Neural cell (in vitro differentiated cells): ENCODE data around the gene VPS37B. TPM values are rescaled to one million over a fixed set of nuclear protein-coding genes. Genes with fewer than 3 reads are reported as not detected.
A peak's percentile ranks its signal among the peaks of the same experiment; 100 is the strongest.

Source experiments
- H2AFZ ChIP-seq: fragments of 200-600, 300-800 bp; sonication (generic), shearing (Covaris generic); 2 replicates; pipeline ENCODE4 v1.6.0; 2014; ENCODE audit warnings: low read depth, mild to moderate bottlenecking, antibody characterized with exemption, low read length, moderate library complexity
- H3F3A ChIP-seq: fragments of 200-600 bp; shearing (Covaris generic); 2 replicates; pipeline ENCODE4 v1.6.1; 2016; ENCODE audit warnings: mild to moderate bottlenecking, moderate library complexity, mixed read lengths, antibody characterized with exemption, low read length; ENCODE audit not compliant: insufficient read depth, poor library complexity, severe bottlenecking
- H3K27ac ChIP-seq: fragments of 200-600, 300-800 bp; sonication (generic), shearing (Covaris generic); 2 replicates; pipeline ENCODE4 v1.5.1; 2014; ENCODE audit warnings: mild to moderate bottlenecking, low read length, moderate library complexity
- H3K27me3 ChIP-seq: fragments of 300-800, 200-600 bp; sonication (generic), shearing (Covaris generic); 2 replicates; pipeline ENCODE4 v1.6.0; 2014; ENCODE audit warnings: mild to moderate bottlenecking, low read depth, low read length, moderate library complexity; ENCODE audit not compliant: insufficient read depth
- H3K36me3 ChIP-seq: fragments of 300-800, 200-600 bp; sonication (generic), shearing (Covaris generic); 2 replicates; pipeline ENCODE4 v1.5.1; 2014; ENCODE audit warnings: mild to moderate bottlenecking, antibody characterized with exemption, low read length, moderate library complexity; ENCODE audit not compliant: insufficient read depth
- H3K4me2 ChIP-seq: fragments of 300-800, 200-600 bp; sonication (generic), shearing (Covaris generic); 2 replicates; pipeline ENCODE4 v1.6.0; 2014; ENCODE audit warnings: mild to moderate bottlenecking, low read length
- H3K4me3 ChIP-seq: fragments of 300-800, 200-600 bp; sonication (generic), shearing (Covaris generic); 2 replicates; pipeline ENCODE4 v1.5.1; 2014; ENCODE audit warnings: mild to moderate bottlenecking, low read length, moderate library complexity
- H3K79me2 ChIP-seq: fragments of 200-600 bp; shearing (Covaris generic); replicated peaks from 2 replicates; pipeline ENCODE4 v1.6.0; 2014; ENCODE audit warnings: mild to moderate bottlenecking, low read length, moderate library complexity; ENCODE audit not compliant: insufficient read depth
- H3K9ac ChIP-seq: fragments of 300-800, 200-600 bp; sonication (generic), shearing (Covaris generic); 2 replicates; pipeline ENCODE4 v1.6.1; 2016; ENCODE audit warnings: mild to moderate bottlenecking, low read length, mixed read lengths
- H3K9me2 ChIP-seq: fragments of 200-600 bp; shearing (Covaris generic); 2 replicates; pipeline ENCODE4 v1.6.1; 2016; ENCODE audit warnings: mild to moderate bottlenecking, low read length, mixed read lengths; ENCODE audit not compliant: insufficient read depth
- H3K9me3 ChIP-seq: fragments of 200-600, 300-800 bp; sonication (generic), shearing (Covaris generic); 2 replicates; pipeline ENCODE4 v1.6.1; 2016; ENCODE audit warnings: mild to moderate bottlenecking, mixed run types, low read length, moderate library complexity, mixed read lengths
- H4K20me1 ChIP-seq: fragments of 200-600 bp; shearing (Covaris generic); 2 replicates; pipeline ENCODE4 v1.6.1; 2016; ENCODE audit warnings: mild to moderate bottlenecking, mixed run types; ENCODE audit not compliant: insufficient read depth
- EP300 ChIP-seq: fragments of 450-650 bp; conservative IDR thresholded peaks from 2 replicates; pipeline ENCODE4 v1.6.1; 2014; ENCODE audit warnings: antibody characterized with exemption, mild to moderate bottlenecking, moderate library complexity; ENCODE audit not compliant: poor library complexity, severe bottlenecking
- EZH2 ChIP-seq: fragments of 200-600, 300-800 bp; shearing (Covaris generic), sonication (generic); IDR thresholded peaks from 2 replicates; pipeline ENCODE4 v1.6.1; 2014; ENCODE audit warnings: antibody characterized with exemption, low read length, borderline replicate concordance, mild to moderate bottlenecking; ENCODE audit not compliant: insufficient read depth, poor library complexity, severe bottlenecking
- MXI1 ChIP-seq: fragments of 450-650 bp; conservative IDR thresholded peaks from 2 replicates; pipeline ENCODE4 v1.6.1; 2014; ENCODE audit warnings: antibody characterized with exemption, mild to moderate bottlenecking; ENCODE audit not compliant: poor library complexity, severe bottlenecking
- POLR2AphosphoS5 ChIP-seq: IDR thresholded peaks from 2 replicates; pipeline ENCODE4 v1.6.1; 2012
- RAD21 ChIP-seq: fragments of 450-650 bp; conservative IDR thresholded peaks from 2 replicates; pipeline ENCODE4 v1.6.1; 2014; ENCODE audit warnings: antibody characterized with exemption, mild to moderate bottlenecking, moderate library complexity
- SMC3 ChIP-seq: fragments of 450-650 bp; conservative IDR thresholded peaks from 2 replicates; pipeline ENCODE4 v1.6.1; 2014; ENCODE audit warnings: antibody characterized with exemption, mild to moderate bottlenecking, moderate library complexity; ENCODE audit not compliant: poor library complexity
- TAF1 ChIP-seq: IDR thresholded peaks from 2 replicates; pipeline ENCODE4 v1.6.1; 2012; ENCODE audit warnings: low read depth
- polyA plus RNA-seq: library from polyadenylated mRNA; depleted of rRNA; stranded (reverse); fragments of >200 nt; gene quantifications from 2 replicates; pipeline ENCODE4 v1.2.3, GENCODE V29; 2014
- TF ChIP-seq, protein P1 (sequence below): IDR thresholded peaks from 2 replicates; pipeline ENCODE4 v1.6.1; 2012; ENCODE audit warnings: borderline replicate concordance
- TF ChIP-seq, protein P2 (sequence below): fragments of 450-650 bp; IDR thresholded peaks from 2 replicates; pipeline ENCODE4 v1.5.1; 2014; ENCODE audit warnings: antibody characterized with exemption, mild to moderate bottlenecking, moderate library complexity; ENCODE audit not compliant: poor library complexity, severe bottlenecking

VPS37B gene
- polyA plus RNA-seq, 1 donor from 2014 or later: 30.2 TPM

DNA sequence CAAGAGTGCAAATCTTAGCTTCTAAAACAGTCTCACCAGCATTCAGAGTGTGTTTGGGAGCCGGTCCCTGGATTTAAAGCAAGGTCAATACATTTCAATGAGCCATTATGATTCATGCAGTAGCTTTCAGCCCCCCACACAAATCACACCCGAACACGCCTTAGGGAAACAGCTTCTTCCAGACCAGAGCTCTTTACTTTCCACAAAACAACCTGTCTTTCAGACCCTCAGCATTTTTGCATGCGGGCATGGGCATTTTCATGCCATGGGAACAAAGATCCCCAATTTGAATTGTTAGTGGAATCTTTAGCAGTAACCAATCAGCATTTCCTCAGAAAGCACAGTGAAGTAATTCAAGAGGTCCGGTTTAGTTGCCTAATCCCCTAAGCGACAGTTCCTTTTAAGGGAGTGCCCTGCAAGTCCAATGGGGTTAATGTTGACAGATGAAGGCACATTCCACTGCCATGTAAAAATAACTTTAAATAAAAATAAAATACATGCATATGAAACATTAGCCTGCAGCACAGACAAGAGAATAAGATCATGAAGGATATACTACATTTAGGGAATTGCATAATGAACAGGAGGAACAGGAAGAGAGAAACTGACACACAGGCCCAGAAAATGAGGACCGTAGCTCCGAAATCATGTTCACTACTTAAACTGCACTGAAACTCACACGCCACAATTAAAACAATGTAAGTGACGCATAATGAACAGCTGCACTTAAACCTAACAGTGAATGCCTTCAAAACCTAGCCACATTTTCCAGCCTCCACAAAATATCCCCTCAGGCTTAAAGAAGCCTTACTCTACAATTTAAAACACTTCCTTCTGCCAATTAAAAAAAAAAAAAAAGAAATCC lies 4.0 kb downstream of the VPS37B start:
- H3F3A ChIP-seq: peaks cover 7% of the 10 kb centered on the region
- H3K27me3 ChIP-seq: no peaks in the 10 kb centered on the region
- peak overlapping the region; percentile 35 for H3K9ac ChIP-seq
- no peaks in the 10 kb centered on the region for H3K9me3 ChIP-seq
- H3K27ac ChIP-seq: peak overlapping the region; percentile 10
- peak overlapping the region; percentile 58 for H3K4me3 ChIP-seq
- peak overlapping the region; percentile 85 for H3K4me2 ChIP-seq
- no peaks in the 10 kb centered on the region for H3K36me3 ChIP-seq
- H2AFZ ChIP-seq: no peak overlapping the region
- H3K9me2 ChIP-seq: no peaks in the 10 kb centered on the region
- peaks cover 3% of the 10 kb centered on the region for H4K20me1 ChIP-seq
- peaks cover 77% of the 10 kb centered on the region for H3K79me2 ChIP-seq
- TF ChIP-seq POLR2AphosphoS5 (no peak), RAD21 (no peak), MXI1 (no peak), SMC3 (no peak), EZH2 (no peak), EP300 (no peak)
- TF ChIP-seq, protein P1, sequence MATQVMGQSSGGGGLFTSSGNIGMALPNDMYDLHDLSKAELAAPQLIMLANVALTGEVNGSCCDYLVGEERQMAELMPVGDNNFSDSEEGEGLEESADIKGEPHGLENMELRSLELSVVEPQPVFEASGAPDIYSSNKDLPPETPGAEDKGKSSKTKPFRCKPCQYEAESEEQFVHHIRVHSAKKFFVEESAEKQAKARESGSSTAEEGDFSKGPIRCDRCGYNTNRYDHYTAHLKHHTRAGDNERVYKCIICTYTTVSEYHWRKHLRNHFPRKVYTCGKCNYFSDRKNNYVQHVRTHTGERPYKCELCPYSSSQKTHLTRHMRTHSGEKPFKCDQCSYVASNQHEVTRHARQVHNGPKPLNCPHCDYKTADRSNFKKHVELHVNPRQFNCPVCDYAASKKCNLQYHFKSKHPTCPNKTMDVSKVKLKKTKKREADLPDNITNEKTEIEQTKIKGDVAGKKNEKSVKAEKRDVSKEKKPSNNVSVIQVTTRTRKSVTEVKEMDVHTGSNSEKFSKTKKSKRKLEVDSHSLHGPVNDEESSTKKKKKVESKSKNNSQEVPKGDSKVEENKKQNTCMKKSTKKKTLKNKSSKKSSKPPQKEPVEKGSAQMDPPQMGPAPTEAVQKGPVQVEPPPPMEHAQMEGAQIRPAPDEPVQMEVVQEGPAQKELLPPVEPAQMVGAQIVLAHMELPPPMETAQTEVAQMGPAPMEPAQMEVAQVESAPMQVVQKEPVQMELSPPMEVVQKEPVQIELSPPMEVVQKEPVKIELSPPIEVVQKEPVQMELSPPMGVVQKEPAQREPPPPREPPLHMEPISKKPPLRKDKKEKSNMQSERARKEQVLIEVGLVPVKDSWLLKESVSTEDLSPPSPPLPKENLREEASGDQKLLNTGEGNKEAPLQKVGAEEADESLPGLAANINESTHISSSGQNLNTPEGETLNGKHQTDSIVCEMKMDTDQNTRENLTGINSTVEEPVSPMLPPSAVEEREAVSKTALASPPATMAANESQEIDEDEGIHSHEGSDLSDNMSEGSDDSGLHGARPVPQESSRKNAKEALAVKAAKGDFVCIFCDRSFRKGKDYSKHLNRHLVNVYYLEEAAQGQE: no peak
- TF ChIP-seq, protein P2, sequence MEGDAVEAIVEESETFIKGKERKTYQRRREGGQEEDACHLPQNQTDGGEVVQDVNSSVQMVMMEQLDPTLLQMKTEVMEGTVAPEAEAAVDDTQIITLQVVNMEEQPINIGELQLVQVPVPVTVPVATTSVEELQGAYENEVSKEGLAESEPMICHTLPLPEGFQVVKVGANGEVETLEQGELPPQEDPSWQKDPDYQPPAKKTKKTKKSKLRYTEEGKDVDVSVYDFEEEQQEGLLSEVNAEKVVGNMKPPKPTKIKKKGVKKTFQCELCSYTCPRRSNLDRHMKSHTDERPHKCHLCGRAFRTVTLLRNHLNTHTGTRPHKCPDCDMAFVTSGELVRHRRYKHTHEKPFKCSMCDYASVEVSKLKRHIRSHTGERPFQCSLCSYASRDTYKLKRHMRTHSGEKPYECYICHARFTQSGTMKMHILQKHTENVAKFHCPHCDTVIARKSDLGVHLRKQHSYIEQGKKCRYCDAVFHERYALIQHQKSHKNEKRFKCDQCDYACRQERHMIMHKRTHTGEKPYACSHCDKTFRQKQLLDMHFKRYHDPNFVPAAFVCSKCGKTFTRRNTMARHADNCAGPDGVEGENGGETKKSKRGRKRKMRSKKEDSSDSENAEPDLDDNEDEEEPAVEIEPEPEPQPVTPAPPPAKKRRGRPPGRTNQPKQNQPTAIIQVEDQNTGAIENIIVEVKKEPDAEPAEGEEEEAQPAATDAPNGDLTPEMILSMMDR: no peak

DNA sequence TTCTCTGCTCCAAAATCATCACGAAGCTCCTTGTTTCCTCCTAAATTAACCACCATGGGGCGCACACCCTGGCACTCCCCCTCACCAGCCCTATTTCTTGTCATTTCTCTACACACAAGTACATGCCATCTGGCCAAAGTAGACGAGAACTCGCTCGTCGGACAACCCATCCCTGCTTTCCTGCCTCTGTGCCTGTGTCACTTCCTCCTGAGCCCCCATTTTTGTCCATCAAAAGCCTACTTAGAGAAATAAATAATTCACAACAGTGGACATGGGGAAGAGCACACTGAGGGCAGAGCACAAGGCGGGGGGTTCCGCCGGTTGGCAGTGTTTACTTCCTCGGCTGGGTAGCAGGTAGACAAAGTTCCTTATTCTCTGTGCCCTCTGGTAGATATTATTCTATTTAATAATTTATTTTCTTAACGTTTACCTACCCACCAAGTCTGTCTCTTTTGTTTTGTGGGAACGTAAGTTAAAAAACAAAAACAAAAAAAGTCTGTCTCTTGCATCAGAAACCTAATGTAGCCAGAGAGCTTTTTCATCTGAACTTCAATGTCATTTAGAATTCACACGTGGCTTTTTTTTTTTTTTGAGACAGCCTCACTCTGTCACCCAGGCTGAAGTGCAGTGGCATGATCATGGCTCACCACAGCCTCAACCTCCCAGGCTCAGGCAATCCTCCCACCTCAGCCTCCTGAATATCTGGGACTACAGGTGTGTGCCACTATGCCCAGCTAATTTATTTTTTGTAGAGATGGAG lies 6.0 kb downstream of the VPS37B start:
- H3K27ac ChIP-seq: no peak overlapping the region
- H3K79me2 ChIP-seq: peaks cover 85% of the 10 kb centered on the region
- H3F3A ChIP-seq: peaks cover 7% of the 10 kb centered on the region
- no peak overlapping the region for H3K9ac ChIP-seq
- H3K9me2 ChIP-seq: no peaks in the 10 kb centered on the region
- H3K36me3 ChIP-seq: no peaks in the 10 kb centered on the region
- peaks cover 3% of the 10 kb centered on the region for H4K20me1 ChIP-seq
- H3K4me3 ChIP-seq: no peak overlapping the region
- H3K9me3 ChIP-seq: no peaks in the 10 kb centered on the region
- TF ChIP-seq, protein P1: no peak
- no peak for TF ChIP-seq SMC3
- no peak for TF ChIP-seq POLR2AphosphoS5
- no peak for TF ChIP-seq TAF1
- TF ChIP-seq, protein P2: no peak
- TF ChIP-seq RAD21: no peak
- TF ChIP-seq EP300: no peak
- no peak for TF ChIP-seq EZH2
- no peak for TF ChIP-seq MXI1
- no peak overlapping the region for H3K4me2 ChIP-seq
- no peak overlapping the region for H2AFZ ChIP-seq
- no peaks in the 10 kb centered on the region for H3K27me3 ChIP-seq
